Prostate gland (tissue), 2 donors: Measurements from ENCODE around the gene DCST2. TPM values are rescaled to one million over a fixed set of nuclear protein-coding genes. Genes with fewer than 3 reads are reported as not detected.

Source experiments
- DNase-seq: peaks from one replicate; pipeline ENCODE4 v3.0.0-alpha.2; 2019; ENCODE audit warnings: low spot score
- H3K27ac ChIP-seq, 2 donors: fragments of 200-600 bp; sonication (generic); 2 replicates each; pipeline ENCODE4 v1.5.1; 2017 to 2019
- H3K27me3 ChIP-seq: fragments of 200-600 bp; sonication (generic); replicated peaks from 2 replicates; pipeline ENCODE4 v1.5.1; 2019; ENCODE audit not compliant: insufficient read depth
- H3K36me3 ChIP-seq, 2 donors: fragments of 200-600 bp; sonication (generic); 1 replicate in 1 of 2; 2 replicates in 1 of 2; pipeline versions ENCODE4 v1.5.1 to v1.8.1; 2017 to 2019
- H3K4me1 ChIP-seq: fragments of 200-600 bp; sonication (generic); replicated peaks from 2 replicates; pipeline ENCODE4 v1.5.1; 2019
- H3K4me3 ChIP-seq, 2 donors: fragments of 200-600 bp; sonication (generic); 2 replicates each; pipeline ENCODE4 v1.5.1; 2017 to 2019
- H3K9me3 ChIP-seq: fragments of 200-600 bp; sonication (generic); 2 replicates; pipeline ENCODE4 v1.5.1; 2017
- POLR2A ChIP-seq: fragments of 450-650 bp; IDR thresholded peaks from one replicate; pipeline ENCODE4 v1.6.1; 2016; ENCODE audit warnings: antibody characterized with exemption, mild to moderate bottlenecking
- POLR2AphosphoS5 ChIP-seq: sonication (generic); formaldehyde crosslinking; IDR thresholded peaks from one replicate; pipeline ENCODE4 v1.6.1; 2017; ENCODE audit warnings: antibody characterized with exemption
- WGBS: methylation state at CpG from one replicate; pipeline ENCODE4 v1.1.5; 2018; 5-methylcytosine and 5-hydroxymethylcytosine counted together
- intact Hi-C: fragments of 100-400 bp; cut with DNase I; formaldehyde crosslinking; loops from one replicate; pipeline ENCODE4 v1.14.2; 2022
- total RNA-seq, 2 donors: library from RNA; depleted of rRNA; stranded (reverse); fragments of >200 nt; gene quantifications; one replicate each; pipeline ENCODE4 v1.1.0, GENCODE V29; 2016
- TF ChIP-seq, protein P1 (sequence below), 4 experiments: fragments of 200-600 bp in 2 of 4; fragments of 450-650 bp in 2 of 4; sonication (generic) in 2 of 4; IDR thresholded peaks; 1 replicate in 3 of 4; 2 replicates in 1 of 4; pipeline ENCODE4 v1.5.1; 2016 to 2019; ENCODE audit warnings: antibody characterized with exemption in 4 of 4, mild to moderate bottlenecking in 2 of 4, moderate library complexity in 2 of 4

Gene DCST2
- total RNA-seq, 2 donors from 2014 or later, result 2.3 to 5.3 TPM

DNA sequence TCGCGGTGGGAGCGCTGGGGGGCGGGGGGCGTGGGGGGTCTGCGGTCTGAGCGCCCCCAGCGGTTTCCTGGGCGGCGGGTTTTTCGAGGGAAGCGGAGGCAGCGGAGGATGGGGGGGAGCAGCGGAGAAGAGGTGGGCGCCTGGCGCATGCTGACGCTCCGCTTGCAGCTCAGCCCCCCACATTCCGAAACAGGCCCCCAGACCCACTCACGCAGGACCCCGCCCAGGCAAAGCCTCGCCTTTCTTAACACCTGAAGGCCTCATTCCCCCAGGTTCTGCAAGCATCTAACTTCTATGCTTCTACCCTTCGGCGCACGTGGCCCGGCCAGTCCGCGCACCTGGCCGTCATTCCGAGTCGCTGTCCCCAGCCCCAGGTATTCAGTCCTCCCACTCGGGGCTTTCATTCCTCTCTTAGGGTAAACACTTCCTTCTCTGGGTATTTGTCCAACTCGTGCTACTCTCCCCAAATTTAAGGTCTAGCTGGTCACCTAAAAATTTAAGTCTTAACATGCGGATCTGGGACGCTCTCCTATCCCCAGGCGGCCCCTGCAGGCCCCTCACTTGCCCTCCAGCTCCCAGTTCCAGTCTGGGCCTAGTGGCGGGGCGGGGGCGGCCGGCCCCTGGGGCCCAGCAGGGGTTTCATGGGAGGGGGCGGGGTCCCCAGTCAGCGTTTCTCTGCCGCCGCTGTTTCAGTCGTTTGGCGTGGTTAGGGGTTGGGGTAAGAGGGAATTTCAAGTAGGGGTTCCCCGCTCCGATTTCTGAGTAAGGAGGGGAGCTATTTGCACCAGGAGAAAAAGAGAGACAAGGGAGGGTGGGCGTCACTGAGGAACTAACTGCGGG lies 33.8 kb downstream of the DCST2 start:
- Histone ChIP-seq H3K36me3 (no peaks in the 10 kb centered on the region), H3K27me3 (no peaks in the 10 kb centered on the region), H3K4me3 (peak overlapping the region; percentile 68 to 97), H3K4me1 (peaks cover 11% of the 10 kb centered on the region), H3K9me3 (no peaks in the 10 kb centered on the region), H3K27ac (peak overlapping the region; percentile 100)
- WGBS, result 2% methylated on average over 46 of the region's 50 CpGs
- DNase-seq, result peak; percentile 57
- TF ChIP-seq POLR2AphosphoS5, result peak; percentile 9
- TF ChIP-seq, protein P1, sequence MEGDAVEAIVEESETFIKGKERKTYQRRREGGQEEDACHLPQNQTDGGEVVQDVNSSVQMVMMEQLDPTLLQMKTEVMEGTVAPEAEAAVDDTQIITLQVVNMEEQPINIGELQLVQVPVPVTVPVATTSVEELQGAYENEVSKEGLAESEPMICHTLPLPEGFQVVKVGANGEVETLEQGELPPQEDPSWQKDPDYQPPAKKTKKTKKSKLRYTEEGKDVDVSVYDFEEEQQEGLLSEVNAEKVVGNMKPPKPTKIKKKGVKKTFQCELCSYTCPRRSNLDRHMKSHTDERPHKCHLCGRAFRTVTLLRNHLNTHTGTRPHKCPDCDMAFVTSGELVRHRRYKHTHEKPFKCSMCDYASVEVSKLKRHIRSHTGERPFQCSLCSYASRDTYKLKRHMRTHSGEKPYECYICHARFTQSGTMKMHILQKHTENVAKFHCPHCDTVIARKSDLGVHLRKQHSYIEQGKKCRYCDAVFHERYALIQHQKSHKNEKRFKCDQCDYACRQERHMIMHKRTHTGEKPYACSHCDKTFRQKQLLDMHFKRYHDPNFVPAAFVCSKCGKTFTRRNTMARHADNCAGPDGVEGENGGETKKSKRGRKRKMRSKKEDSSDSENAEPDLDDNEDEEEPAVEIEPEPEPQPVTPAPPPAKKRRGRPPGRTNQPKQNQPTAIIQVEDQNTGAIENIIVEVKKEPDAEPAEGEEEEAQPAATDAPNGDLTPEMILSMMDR (IDR thresholded peaks at IDR 0.05), result no peak
- intact Hi-C loops, result loop anchor here (2.0 to 5.0 kb wide), 2 partner anchors 25 to 37 kb away; partner anchors contain the start of genes CKS1B and PYGO2

DNA sequence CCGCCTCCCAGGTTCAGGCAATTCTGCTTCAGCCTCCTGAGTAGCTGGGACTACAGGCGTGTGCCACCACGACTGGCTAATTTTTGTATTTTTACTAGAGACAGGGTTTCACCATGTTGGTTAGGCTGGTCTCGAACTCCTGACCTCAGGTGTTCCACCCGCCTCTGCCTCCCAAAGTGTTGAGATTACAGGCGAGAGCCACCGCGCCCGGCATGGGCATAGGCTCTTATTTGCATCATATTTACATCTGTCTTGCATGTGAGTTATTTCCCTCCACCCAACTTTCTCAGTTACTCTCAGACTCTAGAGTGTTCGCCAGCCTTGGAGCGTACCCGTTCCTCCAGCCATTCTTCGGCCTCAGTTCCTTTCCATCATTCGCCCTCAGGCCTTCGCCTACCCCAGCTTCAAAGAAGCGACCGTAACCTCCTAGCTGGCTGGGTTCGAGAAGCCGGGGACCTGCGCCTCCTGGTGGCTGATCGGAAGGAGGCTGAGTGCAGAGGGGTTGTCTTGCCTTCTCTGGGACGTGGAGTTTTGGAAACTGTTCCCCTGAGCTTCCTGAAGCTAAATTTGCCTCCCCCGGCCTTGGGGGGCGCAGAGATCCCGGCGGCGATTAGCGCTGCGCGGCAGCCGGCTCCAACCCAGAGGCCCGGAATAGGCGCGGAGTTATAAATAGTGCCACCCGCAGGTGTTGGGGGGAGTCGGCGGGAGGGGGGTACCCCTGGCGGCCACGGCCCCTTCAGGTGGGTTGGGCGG lies 34.6 kb downstream of the DCST2 start:
- Histone ChIP-seq H3K4me1 (peaks cover 11% of the 10 kb centered on the region), H3K27ac (peak overlapping the region; percentile 100), H3K9me3 (no peaks in the 10 kb centered on the region), H3K4me3 (peak overlapping the region; percentile 68 to 97), H3K36me3 (no peaks in the 10 kb centered on the region), H3K27me3 (no peaks in the 10 kb centered on the region)
- WGBS, result 15% methylated on average over 36 of the region's 40 CpGs
- intact Hi-C loops, result loop anchor here (5.0 kb wide), 1 partner anchor 37 kb away; the partner anchor contains the start of gene PYGO2
- DNase-seq, result peak; percentile 44
- TF ChIP-seq, protein P1 (IDR thresholded peaks at IDR 0.05), result peak; percentile 72 to 90 (median 84)
- no peak for TF ChIP-seq POLR2A
- TF ChIP-seq POLR2AphosphoS5, result peak; percentile 28

DNA sequence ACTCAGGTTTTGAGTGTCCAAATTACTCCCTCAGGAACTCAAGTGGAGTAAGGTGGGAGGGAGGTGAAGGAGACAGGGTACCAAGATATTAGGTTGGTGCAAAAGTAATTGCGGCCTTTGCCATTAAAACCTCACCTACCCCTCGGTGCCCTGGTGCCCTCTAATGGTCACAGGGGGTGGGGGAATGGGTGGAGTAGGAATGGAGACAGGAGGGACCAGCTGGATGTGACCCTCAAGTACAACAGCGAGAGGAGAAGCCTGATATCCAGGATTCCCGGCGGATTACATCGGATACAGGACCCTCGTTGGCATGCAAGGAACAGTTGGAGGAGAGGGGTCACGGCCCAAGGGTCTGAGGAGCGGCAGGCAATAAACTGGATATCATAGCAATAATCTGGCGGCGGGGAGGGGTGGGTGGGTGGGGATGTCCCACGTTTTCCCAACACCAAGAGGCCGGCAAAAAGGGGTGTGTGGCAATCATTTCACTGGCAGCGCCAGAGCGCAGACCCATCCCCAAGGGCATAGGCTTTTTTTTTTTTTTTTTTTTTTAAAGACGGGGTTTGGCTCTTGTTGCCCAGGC lies 35.3 kb downstream of the DCST2 start:
- H3K36me3 ChIP-seq, result no peaks in the 10 kb centered on the region
- WGBS, result 68% methylated on average over 16 of the region's 16 CpGs
- no peaks in the 10 kb centered on the region for H3K9me3 ChIP-seq
- H3K27me3 ChIP-seq, result no peaks in the 10 kb centered on the region
- TF ChIP-seq POLR2A (no peak), POLR2AphosphoS5 (no peak)
- TF ChIP-seq, protein P1 (IDR thresholded peaks at IDR 0.05), result no peak
- no peak overlapping the region for H3K4me3 ChIP-seq
- no peak for DNase-seq
- no peak overlapping the region for H3K27ac ChIP-seq
- peaks cover 11% of the 10 kb centered on the region for H3K4me1 ChIP-seq
- intact Hi-C loops, result loop anchor here (5.0 kb wide), 1 partner anchor 36 kb away; the partner anchor contains the start of gene PYGO2

DNA sequence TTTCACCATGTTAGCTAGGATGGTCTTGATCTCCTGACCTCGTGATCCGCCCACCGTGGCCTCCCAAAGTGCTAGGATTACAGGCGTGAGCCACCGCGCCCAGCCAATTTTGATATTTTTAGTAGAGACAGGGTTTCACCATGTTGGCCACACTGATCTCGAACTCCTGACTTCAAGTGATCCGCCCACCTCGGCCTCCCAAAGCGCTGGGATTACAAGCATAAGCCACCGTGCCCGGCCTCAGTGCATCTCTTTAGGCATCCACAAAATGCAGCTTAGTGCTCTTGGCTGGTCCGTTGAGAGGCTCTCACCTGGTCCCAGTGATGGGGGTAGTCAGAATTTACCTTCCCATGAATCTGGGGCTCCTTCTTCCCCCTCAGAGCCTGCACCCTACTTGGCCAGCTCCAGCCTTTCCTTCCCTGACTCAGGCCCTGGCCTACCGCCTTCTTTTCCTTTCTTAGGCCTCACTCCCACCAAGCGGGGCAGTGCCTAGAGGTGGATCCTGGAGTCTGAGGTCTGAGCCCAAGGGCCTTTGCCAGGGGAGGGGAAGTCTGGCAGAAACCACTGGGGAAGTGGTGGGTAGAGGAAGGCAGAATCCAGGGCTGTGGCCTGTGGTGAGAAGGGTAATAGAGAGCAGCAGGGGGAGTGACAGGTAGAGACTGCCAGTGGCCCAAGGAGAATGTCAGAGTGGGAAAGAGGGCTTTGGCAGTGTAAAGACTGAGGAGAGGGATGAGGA lies 36.4 kb downstream of the DCST2 start:
- TF ChIP-seq POLR2A (no peak), POLR2AphosphoS5 (no peak)
- TF ChIP-seq, protein P1 (IDR thresholded peaks at IDR 0.05), result no peak
- intact Hi-C loops, result loop anchor here (5.0 kb wide), 1 partner anchor 35 kb away; the partner anchor contains the start of gene PYGO2
- WGBS, result 84% methylated on average over 15 of the region's 15 CpGs
- no peaks in the 10 kb centered on the region for H3K36me3 ChIP-seq
- peaks cover 11% of the 10 kb centered on the region for H3K4me1 ChIP-seq
- H3K27me3 ChIP-seq, result no peaks in the 10 kb centered on the region
- H3K9me3 ChIP-seq, result no peaks in the 10 kb centered on the region
- no peak overlapping the region for H3K4me3 ChIP-seq
- DNase-seq, result no peak
- no peak overlapping the region for H3K27ac ChIP-seq
